ENCODE results near the gene LRP1B. TPM values are rescaled to one million over a fixed set of nuclear protein-coding genes. Genes with fewer than 3 reads are reported as not detected.

The LRP1B gene
- total RNA-seq, 1 donor from 2014 or later: not detected

GRCh38 chr2:140808820-140809219 lies 1322.0 kb downstream of the LRP1B start:
- no peak for ATAC-seq
- no peak for DNase-seq (ENCODE audit: missing footprints)
- intact Hi-C loops (cut with DNase I): no loop called here

- ATAC-seq: no peak
- DNase-seq (ENCODE audit: missing footprints): no peak
- intact Hi-C loops (cut with DNase I): no loop called here
Observed at GRCh38 chr2:140808211-140808610, 1322.6 kb downstream of the LRP1B start.

GRCh38 chr2:140804700-140805260 lies 1326.0 kb downstream of the LRP1B start:
- ATAC-seq (no peak), DNase-seq (ENCODE audit: missing footprints) (no peak)
- intact Hi-C loops (cut with DNase I): no loop called here

DNA sequence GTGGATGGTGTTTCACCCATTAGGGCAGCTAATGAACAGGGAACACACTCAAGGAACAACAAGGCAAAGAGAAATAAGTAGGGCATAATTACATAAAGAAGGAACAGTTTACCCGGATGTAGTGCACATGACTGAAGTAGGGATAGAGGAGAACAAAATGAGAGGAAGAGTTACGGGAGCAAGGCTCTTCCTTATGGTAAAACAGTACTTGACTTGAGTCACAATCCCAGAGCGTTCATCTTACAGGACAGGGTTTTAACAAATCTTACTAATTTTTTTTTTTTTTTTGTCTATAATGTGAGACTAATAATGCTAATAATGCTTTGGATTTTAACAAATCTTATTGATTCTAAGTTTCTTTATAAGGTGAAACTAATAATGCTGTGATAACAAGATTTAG lies 1329.5 kb downstream of the LRP1B start:
- no peak for DNase-seq (ENCODE audit: missing footprints)
- intact Hi-C loops (cut with DNase I): no loop called here
- no peak for ATAC-seq

DNA sequence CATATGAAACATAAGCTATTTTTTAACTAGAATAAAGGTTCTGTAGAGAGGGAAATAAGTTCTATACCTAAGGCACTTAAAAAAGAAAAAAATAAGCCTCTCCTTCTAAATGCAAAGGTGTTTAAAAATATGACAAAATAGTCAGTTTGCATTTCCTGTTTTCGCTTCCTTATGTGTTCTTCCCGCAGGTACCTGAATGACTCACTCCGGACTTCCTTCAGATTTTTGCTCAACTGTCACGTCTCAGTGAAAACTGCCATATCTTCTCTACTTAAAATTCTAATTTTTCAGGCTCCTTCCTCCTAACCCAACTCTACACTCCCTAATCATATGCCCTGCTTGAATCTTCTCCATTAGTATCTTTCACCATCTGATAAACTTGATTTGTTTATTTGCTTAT lies 1333.1 kb downstream of the LRP1B start:
- DNase-seq (ENCODE audit: missing footprints) (no peak), ATAC-seq (no peak)
- intact Hi-C loops (cut with DNase I): no loop called here

DNA sequence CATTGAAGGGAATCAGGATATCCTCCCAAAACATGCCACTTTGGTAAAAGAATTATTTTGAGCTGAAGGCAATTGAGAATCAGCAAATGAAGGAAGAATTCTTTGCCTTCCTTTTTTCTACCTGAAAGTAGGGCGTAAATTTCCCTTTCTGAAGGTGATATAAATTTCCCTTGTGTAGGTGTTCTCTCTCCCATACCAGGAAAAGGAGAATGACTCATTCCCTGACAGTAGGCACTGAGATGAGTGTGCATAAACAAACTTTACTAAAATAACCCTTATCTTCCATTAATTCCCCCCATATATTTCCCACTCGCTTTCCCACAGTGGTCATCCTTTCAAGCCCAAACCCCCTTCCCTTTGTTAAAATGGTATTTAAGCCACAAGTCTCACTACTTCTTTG lies 1339.0 kb downstream of the LRP1B start:
- ATAC-seq: no peak
- intact Hi-C loops (cut with DNase I): no loop called here
- DNase-seq (ENCODE audit: missing footprints): no peak

DNA sequence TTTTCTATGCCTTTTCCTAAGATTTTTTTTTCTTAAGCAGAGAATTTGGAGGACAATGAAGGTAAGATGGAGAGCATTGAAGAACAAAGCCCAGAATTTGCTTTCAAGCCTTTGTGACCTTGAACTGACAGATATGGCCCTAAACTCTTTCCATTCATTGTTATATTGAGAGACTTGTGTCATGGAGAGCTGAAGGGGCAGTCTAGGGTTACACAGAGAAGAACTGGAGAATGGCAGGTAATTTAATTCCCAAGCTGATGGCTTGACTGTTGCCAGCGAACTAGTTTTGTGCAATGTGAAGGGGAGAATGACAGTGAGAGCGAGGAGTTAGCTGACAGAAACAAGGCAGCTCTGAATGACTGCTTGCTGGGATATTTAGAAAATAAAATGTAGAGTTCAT lies 1344.2 kb downstream of the LRP1B start:
- ATAC-seq: no peak
- intact Hi-C loops (cut with DNase I): no loop called here
- no peak for DNase-seq (ENCODE audit: missing footprints)

DNA sequence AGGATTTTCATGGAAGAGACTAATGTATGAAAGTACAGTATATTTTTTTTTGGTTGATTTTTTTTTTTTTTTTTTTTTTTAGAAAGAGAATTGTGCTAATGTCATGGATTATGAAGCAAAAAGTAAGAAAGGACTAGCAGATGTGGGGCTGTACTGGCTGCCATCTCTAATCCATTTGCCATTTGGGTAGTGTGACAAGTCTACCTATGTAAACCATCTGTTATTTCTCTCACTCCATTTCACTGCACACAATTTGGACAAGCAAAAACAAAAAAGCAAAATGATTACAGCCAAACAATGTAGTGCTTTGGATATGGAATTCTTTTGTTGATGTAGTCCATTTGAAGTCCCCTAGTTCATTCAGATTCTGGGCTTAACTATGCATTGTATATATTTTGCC lies 1355.4 kb downstream of the LRP1B start:
- no peak for DNase-seq (ENCODE audit: missing footprints)
- intact Hi-C loops (cut with DNase I): no loop called here
- no peak for ATAC-seq

DNA sequence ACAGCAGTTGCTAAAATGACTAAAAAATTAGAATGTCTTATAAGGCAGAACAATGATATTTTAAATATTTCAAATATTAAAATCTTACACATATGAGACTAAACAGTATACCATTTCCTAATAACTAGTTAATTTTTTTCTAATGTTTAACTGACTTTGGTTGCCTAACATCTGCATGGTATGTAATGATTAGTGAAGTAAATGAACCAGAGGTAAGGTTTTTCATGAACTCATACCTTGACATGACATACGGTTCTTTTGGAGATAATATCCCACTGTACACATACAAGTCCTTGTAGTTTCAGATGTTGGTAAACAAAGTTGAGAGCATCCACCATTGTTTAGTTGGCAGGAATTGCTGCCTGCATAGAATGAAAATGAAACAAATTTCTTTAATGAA lies 1360.2 kb downstream of the LRP1B start:
- ATAC-seq (no peak), DNase-seq (ENCODE audit: missing footprints) (no peak)
- intact Hi-C loops (cut with DNase I): no loop called here

DNA sequence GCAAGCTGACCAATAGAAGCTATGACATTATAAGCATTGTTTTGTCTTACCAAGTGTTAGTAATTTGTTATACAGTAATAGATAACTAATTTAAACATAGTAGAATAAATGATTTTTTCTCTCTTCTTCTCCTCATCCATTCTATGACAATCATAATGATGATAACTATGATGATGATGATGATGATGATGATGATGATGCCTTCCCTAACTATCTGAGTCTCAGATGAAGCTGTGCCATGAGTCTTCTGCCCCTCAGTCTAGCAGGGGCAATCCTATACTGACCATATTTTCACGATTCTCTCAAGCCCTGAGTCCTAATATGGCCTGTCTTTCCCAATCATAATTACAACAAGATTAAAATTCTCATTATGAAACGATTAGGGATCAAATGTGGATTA lies 1369.0 kb downstream of the LRP1B start:
- DNase-seq (ENCODE audit: missing footprints) (no peak), ATAC-seq (no peak)
- intact Hi-C loops (cut with DNase I): no loop called here

- no peak for ATAC-seq
- no peak for DNase-seq (ENCODE audit: missing footprints)
- intact Hi-C loops (cut with DNase I): no loop called here
Observed at GRCh38 chr2:140759426-140760156, 1371.2 kb downstream of the LRP1B start.

- DNase-seq (ENCODE audit: missing footprints): no peak
- ATAC-seq: no peak
- intact Hi-C loops (cut with DNase I): no loop called here
Observed at GRCh38 chr2:140747665-140748064, 1383.2 kb downstream of the LRP1B start.

DNA sequence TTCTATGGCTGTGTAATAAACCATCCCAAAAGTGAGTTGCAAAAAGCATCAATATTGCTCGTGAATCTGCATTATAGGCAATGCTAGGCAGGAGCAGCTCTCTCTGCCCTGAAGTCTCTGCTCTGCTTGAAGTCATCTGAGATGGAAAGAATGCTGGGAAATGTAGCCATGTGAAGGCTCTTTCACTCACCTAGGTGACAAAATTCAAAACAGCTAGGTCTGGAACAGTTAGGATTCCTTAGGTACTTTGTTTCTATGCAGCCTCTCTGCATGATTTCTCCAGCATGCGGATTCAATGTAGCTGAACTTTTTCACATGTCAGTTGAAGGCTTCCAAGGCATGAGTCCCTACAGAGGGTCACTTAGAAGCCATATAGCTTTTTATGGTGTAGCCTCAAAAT lies 1383.7 kb downstream of the LRP1B start:
- intact Hi-C loops (cut with DNase I): no loop called here
- ATAC-seq: no peak

GRCh38 chr2:140744379-140744778 lies 1386.4 kb downstream of the LRP1B start:
- DNase-seq (ENCODE audit: missing footprints) (no peak), ATAC-seq (no peak)
- intact Hi-C loops (cut with DNase I): no loop called here

More for the DNA sequence above, 1383.7 kb downstream of the LRP1B start:
- DNase-seq (ENCODE audit: missing footprints): no peak

GRCh38 chr2:140737006-140737405 lies 1393.8 kb downstream of the LRP1B start:
- intact Hi-C loops (cut with DNase I): no loop called here
- ATAC-seq (no peak), DNase-seq (ENCODE audit: missing footprints) (no peak)

GRCh38 chr2:140734992-140735391 lies 1395.8 kb downstream of the LRP1B start:
- ATAC-seq: no peak
- DNase-seq (ENCODE audit: missing footprints): no peak
- intact Hi-C loops (cut with DNase I): no loop called here

DNA sequence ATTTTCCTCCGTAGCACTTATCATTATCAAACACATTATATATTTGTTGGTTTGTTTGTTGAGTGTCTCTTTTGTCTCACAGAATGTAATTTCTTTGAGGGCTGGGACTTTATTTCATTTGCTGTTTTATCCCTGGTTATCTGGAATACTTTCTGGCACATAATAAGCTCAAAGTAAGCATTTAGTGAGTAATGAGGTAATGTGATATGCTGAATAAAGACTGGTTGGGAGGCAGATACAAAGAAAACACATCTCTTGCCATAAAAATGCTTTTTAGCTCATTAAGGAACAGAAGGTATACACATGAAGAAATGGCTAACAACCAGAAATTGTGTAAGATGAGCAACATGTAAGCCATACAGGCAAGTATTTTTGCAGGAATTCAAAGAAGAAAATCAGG lies 1411.8 kb downstream of the LRP1B start:
- no peak for DNase-seq (ENCODE audit: missing footprints)
- no peak for ATAC-seq
- intact Hi-C loops (cut with DNase I): no loop called here

DNA sequence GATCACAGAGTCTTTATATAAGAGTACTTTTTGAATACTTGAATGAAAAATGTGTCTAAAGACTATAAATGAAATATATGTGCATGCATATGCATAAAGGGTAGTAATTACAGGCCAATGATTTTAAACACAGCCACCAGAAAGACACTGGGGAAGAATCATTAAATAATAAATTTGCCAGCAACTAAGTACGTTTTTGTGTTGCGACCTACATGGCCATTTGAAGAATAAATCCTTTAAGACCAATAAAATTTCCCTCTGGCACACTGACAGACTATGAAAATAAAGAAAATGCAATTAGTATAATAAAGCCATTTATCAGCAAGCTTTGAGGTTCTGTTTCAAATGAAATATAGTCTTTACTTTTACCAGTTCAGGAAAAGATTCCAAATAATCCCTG lies 1413.3 kb downstream of the LRP1B start:
- intact Hi-C loops (cut with DNase I): no loop called here
- DNase-seq (ENCODE audit: missing footprints) (no peak), ATAC-seq (no peak)

- DNase-seq (ENCODE audit: missing footprints): no peak
- intact Hi-C loops (cut with DNase I): no loop called here
- no peak for ATAC-seq
Observed at GRCh38 chr2:140714586-140714985, 1416.2 kb downstream of the LRP1B start.

- intact Hi-C loops (cut with DNase I): no loop called here
- DNase-seq (ENCODE audit: missing footprints) (no peak), ATAC-seq (no peak)
Observed at GRCh38 chr2:140711867-140712266, 1418.9 kb downstream of the LRP1B start.

DNA sequence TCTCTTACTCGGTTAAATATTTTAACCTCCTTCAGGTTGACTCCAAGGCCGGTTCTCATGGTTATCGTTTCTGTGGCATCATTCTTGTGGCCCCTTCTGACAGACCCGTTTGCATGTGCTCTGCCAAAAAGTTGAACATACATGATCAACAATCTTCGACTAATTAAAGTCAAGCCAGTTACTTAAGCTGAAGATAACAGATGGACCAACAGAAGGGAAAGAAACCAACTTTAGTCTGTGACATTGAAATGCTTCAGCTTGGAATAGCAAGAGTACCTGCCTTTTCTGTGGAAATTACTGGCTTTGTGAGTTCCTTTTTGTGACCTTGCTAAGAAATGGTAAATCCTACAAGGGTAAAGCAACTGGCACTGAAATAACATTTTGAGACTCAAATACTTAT lies 1429.1 kb downstream of the LRP1B start:
- ATAC-seq (no peak), DNase-seq (ENCODE audit: missing footprints) (no peak)
- intact Hi-C loops (cut with DNase I): no loop called here
